SU-DHL-6 (cell line): ENCODE data around the gene USP46.

Experiments used
- H2AFZ ChIP-seq: fragments of 200-600 bp; sonication (generic); 2 replicates; pipeline ENCODE4 v1.6.1; 2014; ENCODE audit warnings: low read depth, mild to moderate bottlenecking, moderate library complexity, mixed read lengths, antibody characterized with exemption, low read length; ENCODE audit not compliant: severe bottlenecking
- H3F3A ChIP-seq: fragments of 200-600 bp; shearing (Covaris generic); 2 replicates; pipeline ENCODE4 v1.6.0; 2016; ENCODE audit warnings: antibody characterized with exemption, mild to moderate bottlenecking; ENCODE audit not compliant: insufficient read depth
- H3K27ac ChIP-seq: fragments of 200-600 bp; sonication (generic); 2 replicates; pipeline ENCODE4 v1.5.1; 2016; ENCODE audit warnings: low read depth, mild to moderate bottlenecking, low read length, moderate library complexity, mixed read lengths
- H3K27me3 ChIP-seq: fragments of 200-600 bp; sonication (generic), shearing (Covaris generic); 2 replicates; pipeline ENCODE4 v1.6.0; 2014; ENCODE audit warnings: mild to moderate bottlenecking, low read length
- H3K36me3 ChIP-seq: fragments of 200-600 bp; sonication (generic); 2 replicates; pipeline ENCODE4 v1.6.1; 2014; ENCODE audit warnings: mild to moderate bottlenecking, low read length, mixed read lengths
- H3K4me2 ChIP-seq: fragments of 300-600, 200-600 bp; shearing (Covaris generic), sonication (generic); 2 replicates; pipeline ENCODE4 v1.6.0; 2014; ENCODE audit warnings: low read length, low read depth, mild to moderate bottlenecking; ENCODE audit not compliant: poor library complexity, severe bottlenecking
- H3K4me3 ChIP-seq: fragments of 200-600 bp; sonication (generic); 2 replicates; pipeline ENCODE4 v1.5.1; 2014; ENCODE audit warnings: antibody characterized with exemption, low read length, mild to moderate bottlenecking, mixed read lengths; ENCODE audit not compliant: insufficient read depth, poor library complexity, severe bottlenecking
- H3K79me2 ChIP-seq: fragments of 200-600 bp; sonication (generic); 2 replicates; pipeline ENCODE4 v1.6.1; 2014; ENCODE audit warnings: mild to moderate bottlenecking, low read length, moderate library complexity; ENCODE audit not compliant: insufficient read depth
- H3K9ac ChIP-seq: fragments of 200-600 bp; sonication (generic); 2 replicates; pipeline ENCODE4 v1.7.0; 2014; ENCODE audit warnings: mild to moderate bottlenecking, low read length
- H3K9me2 ChIP-seq: fragments of 200-600 bp; sonication (generic); replicated peaks from 2 replicates; pipeline ENCODE4 v1.6.1; 2014; ENCODE audit warnings: low read length; ENCODE audit not compliant: insufficient read depth
- H3K9me3 ChIP-seq: fragments of 200-600 bp; sonication (generic); 2 replicates; pipeline ENCODE4 v1.6.1; 2014; ENCODE audit warnings: low read length, mixed read lengths; ENCODE audit not compliant: insufficient read depth
- H4K20me1 ChIP-seq: fragments of 200-600 bp; sonication (generic); 2 replicates; pipeline ENCODE4 v1.6.1; 2014; ENCODE audit warnings: low read depth, mild to moderate bottlenecking, antibody characterized with exemption, low read length, moderate library complexity, mixed read lengths
- EZH2phosphoT487 ChIP-seq: fragments of 200-600 bp; sonication (generic), shearing (Covaris generic); conservative IDR thresholded peaks from 2 replicates; pipeline ENCODE4 v1.6.1; 2018; ENCODE audit warnings: mild to moderate bottlenecking, antibody characterized with exemption, low read length, moderate library complexity, mixed read lengths
- TF ChIP-seq, protein P1 (sequence below): fragments of 200-600 bp; sonication (generic); IDR thresholded peaks from one replicate; pipeline ENCODE4 v1.5.1; 2017; ENCODE audit warnings: antibody characterized with exemption, mild to moderate bottlenecking, low read length, moderate library complexity; ENCODE audit not compliant: insufficient read depth, poor library complexity, severe bottlenecking

Gene USP46

GRCh38 chr4:52617336-52618020 is 41.6 kb downstream of the USP46 start:
- H3K4me3 ChIP-seq, result no peak overlapping the region
- TF ChIP-seq EZH2phosphoT487, result no peak
- TF ChIP-seq, protein P1, sequence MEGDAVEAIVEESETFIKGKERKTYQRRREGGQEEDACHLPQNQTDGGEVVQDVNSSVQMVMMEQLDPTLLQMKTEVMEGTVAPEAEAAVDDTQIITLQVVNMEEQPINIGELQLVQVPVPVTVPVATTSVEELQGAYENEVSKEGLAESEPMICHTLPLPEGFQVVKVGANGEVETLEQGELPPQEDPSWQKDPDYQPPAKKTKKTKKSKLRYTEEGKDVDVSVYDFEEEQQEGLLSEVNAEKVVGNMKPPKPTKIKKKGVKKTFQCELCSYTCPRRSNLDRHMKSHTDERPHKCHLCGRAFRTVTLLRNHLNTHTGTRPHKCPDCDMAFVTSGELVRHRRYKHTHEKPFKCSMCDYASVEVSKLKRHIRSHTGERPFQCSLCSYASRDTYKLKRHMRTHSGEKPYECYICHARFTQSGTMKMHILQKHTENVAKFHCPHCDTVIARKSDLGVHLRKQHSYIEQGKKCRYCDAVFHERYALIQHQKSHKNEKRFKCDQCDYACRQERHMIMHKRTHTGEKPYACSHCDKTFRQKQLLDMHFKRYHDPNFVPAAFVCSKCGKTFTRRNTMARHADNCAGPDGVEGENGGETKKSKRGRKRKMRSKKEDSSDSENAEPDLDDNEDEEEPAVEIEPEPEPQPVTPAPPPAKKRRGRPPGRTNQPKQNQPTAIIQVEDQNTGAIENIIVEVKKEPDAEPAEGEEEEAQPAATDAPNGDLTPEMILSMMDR, result no peak
- H3K9me3 ChIP-seq, result no peaks in the 10 kb centered on the region

GRCh38 chr4:52614241-52614640 is 44.9 kb downstream of the USP46 start:
- no peaks in the 10 kb centered on the region for H3K79me2 ChIP-seq
- H3K9ac ChIP-seq, result no peak overlapping the region
- H3K4me3 ChIP-seq, result no peak overlapping the region

More at GRCh38 chr4:52617336-52618020, 41.6 kb downstream of the USP46 start:
- Histone ChIP-seq H3K79me2 (no peaks in the 10 kb centered on the region), H2AFZ (no peak overlapping the region), H3K27ac (no peak overlapping the region), H3F3A (no peaks in the 10 kb centered on the region), H3K9me2 (no peaks in the 10 kb centered on the region), H3K27me3 (no peaks in the 10 kb centered on the region), H3K4me2 (no peak overlapping the region), H3K36me3 (no peaks in the 10 kb centered on the region), H4K20me1 (no peaks in the 10 kb centered on the region), H3K9ac (no peak overlapping the region)

DNA sequence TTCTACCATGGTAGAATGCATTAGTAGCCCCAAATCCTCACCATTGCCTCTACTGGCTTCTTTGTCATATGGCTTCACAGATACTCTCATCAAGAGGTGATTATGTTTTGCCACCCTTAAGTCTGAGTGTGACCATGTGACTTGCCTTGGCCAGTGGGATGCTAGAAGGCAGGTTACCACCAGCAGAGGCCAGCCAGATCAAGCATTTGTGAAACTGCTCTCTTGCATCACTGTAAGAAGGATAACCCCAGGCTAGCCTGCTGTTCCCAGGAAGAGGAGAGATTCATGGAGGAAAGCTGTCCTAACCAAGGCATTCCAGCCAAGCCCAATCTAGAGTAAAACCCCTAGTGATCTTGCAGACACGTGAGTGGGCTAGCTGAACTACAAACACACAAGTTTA is 46.8 kb downstream of the USP46 start:
- TF ChIP-seq, protein P1, result no peak
- TF ChIP-seq EZH2phosphoT487, result no peak
- H3F3A ChIP-seq, result no peaks in the 10 kb centered on the region
- no peak overlapping the region for H3K4me2 ChIP-seq
- H3K79me2 ChIP-seq, result no peaks in the 10 kb centered on the region
- no peaks in the 10 kb centered on the region for H3K27me3 ChIP-seq
- H3K9ac ChIP-seq, result no peak overlapping the region
- no peak overlapping the region for H3K4me3 ChIP-seq
- H3K36me3 ChIP-seq, result no peaks in the 10 kb centered on the region
- no peak overlapping the region for H2AFZ ChIP-seq
- H4K20me1 ChIP-seq, result no peaks in the 10 kb centered on the region
- H3K9me3 ChIP-seq, result no peaks in the 10 kb centered on the region
- no peaks in the 10 kb centered on the region for H3K9me2 ChIP-seq
- H3K27ac ChIP-seq, result no peak overlapping the region

More at GRCh38 chr4:52614241-52614640, 44.9 kb downstream of the USP46 start:
- H4K20me1 ChIP-seq, result no peaks in the 10 kb centered on the region
- no peak overlapping the region for H3K4me2 ChIP-seq
- H3K27me3 ChIP-seq, result no peaks in the 10 kb centered on the region
- H3K27ac ChIP-seq, result no peak overlapping the region
- no peaks in the 10 kb centered on the region for H3F3A ChIP-seq
- H3K9me2 ChIP-seq, result no peaks in the 10 kb centered on the region
- TF ChIP-seq, protein P1, result no peak
- no peak for TF ChIP-seq EZH2phosphoT487
- H3K36me3 ChIP-seq, result no peaks in the 10 kb centered on the region
- no peaks in the 10 kb centered on the region for H3K9me3 ChIP-seq
- H2AFZ ChIP-seq, result no peak overlapping the region
